ENCODE data around the gene KANK4. TPM values are rescaled to one million over a fixed set of nuclear protein-coding genes. Genes with fewer than 3 reads are reported as not detected.

KANK4 gene
- total and polyA plus RNA-seq, 12 donors: 0.04 to 0.61 (median 0.19) TPM

DNA sequence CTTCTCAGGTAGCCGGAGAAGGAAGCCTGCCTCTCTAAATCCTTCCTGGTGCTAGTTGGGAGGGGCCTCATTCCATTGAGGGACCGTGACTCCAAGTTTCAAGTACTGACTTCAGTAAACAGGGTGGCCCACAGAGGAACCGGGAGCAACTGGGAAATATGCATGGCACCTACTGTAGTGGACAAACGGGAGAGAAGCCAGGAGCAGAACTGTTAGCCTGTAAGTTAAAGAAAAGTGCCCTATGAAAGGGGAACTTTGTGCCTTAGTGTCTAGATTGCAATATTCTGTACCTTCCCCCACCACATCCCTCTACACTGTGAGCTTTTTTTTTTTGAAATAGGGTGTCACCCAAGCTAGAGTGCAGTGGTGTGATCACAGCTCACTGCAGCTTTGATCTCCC, 33.2 kb upstream of the KANK4 start:
- Histone ChIP-seq H3K36me3 (no peaks in the 10 kb centered on the region), H3K4me1 (peaks cover 0 to 5% (median 0%) of the 10 kb centered on the region in 9 donors), H3K27ac (no peak overlapping the region), H3K4me3 (no peak overlapping the region), H3K27me3 (no peaks in the 10 kb centered on the region), H3K9me3 (no peaks in the 10 kb centered on the region)
- no peak for DNase-seq
- ATAC-seq: no peak
- WGBS, 2 donors: 78 to 84% methylated on average over 4 of the region's 4 CpGs
- intact Hi-C loops (cut with DNase I): no loop called here
- TF ChIP-seq, protein P1, sequence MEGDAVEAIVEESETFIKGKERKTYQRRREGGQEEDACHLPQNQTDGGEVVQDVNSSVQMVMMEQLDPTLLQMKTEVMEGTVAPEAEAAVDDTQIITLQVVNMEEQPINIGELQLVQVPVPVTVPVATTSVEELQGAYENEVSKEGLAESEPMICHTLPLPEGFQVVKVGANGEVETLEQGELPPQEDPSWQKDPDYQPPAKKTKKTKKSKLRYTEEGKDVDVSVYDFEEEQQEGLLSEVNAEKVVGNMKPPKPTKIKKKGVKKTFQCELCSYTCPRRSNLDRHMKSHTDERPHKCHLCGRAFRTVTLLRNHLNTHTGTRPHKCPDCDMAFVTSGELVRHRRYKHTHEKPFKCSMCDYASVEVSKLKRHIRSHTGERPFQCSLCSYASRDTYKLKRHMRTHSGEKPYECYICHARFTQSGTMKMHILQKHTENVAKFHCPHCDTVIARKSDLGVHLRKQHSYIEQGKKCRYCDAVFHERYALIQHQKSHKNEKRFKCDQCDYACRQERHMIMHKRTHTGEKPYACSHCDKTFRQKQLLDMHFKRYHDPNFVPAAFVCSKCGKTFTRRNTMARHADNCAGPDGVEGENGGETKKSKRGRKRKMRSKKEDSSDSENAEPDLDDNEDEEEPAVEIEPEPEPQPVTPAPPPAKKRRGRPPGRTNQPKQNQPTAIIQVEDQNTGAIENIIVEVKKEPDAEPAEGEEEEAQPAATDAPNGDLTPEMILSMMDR (IDR thresholded peaks at IDR 0.05): no peak

DNA sequence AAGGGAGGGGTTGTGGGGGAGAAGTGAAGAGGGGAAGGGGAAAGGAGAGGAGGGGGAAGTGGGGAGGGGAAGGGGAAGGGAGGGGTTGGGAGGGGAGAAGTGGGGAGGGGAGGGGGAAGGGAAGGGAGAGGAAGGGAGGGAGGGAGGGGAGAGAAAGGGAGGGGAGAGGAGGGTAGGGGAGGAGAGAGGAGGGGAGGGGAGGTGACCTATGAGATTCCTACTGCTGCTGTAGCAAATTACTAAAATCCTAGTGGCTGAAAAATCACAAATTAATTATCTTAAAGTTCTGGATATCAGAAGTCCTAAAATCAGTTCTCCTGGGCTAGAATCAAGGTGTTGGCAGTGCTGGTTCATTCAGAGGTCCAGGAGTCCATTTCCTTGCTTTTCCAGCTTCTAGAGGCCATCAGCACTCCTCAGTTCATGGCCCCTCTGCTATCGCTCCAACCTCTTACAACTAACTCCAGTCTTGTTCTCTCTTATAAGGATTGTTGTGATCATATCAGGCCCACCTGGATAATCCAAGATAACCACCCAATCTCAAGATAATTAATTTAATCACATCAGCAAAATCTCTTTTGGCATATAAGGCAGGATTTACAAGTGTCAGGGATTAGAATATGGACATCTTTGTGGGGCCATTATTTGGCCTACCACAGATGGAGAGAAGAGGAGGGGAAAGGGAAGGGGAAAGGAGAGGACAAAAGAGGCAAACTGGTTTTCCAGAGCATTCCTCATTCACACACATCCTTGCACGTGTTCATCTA, 30.4 kb upstream of the KANK4 start:
- no peaks in the 10 kb centered on the region for H3K27me3 ChIP-seq
- no peak for ATAC-seq
- TF ChIP-seq, protein P1 (IDR thresholded peaks at IDR 0.05): no peak
- no peak overlapping the region for H3K4me3 ChIP-seq
- H3K4me1 ChIP-seq: peaks cover 0 to 5% (median 0%) of the 10 kb centered on the region in 9 donors
- H3K36me3 ChIP-seq: no peaks in the 10 kb centered on the region
- H3K27ac ChIP-seq: no peak overlapping the region
- DNase-seq: no peak
- WGBS, 2 donors: 94 to 97% methylated on average over 2 of the region's 2 CpGs
- intact Hi-C loops (cut with DNase I): no loop called here
- no peaks in the 10 kb centered on the region for H3K9me3 ChIP-seq

DNA sequence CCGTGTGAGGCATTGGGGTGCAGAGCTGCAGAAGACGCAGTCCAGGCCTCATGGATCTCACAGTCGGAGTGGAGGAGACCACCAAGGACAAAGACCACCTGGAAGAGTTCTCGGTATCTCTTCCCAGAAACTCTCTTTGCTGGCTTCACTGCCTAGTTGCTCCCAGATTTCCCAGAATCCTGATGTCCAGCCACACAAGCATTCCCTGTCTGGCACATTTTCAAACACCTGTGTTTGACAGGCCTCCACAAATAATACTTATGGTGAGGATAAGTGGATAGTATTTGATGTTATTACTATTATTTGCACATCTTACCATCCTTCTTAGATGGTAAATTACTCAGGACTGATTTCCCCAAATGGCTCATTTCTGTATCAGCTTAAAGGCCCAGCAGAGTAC, 27.7 kb upstream of the KANK4 start:
- ATAC-seq: no peak
- TF ChIP-seq, protein P1 (IDR thresholded peaks at IDR 0.05): no peak
- intact Hi-C loops (cut with DNase I): no loop called here
- WGBS, 2 donors: 86% methylated on average over 4 of the region's 4 CpGs
- H3K4me1 ChIP-seq: peaks cover 0 to 5% (median 0%) of the 10 kb centered on the region in 9 donors
- no peaks in the 10 kb centered on the region for H3K27me3 ChIP-seq
- no peak overlapping the region for H3K27ac ChIP-seq
- H3K4me3 ChIP-seq: no peak overlapping the region
- DNase-seq: no peak
- H3K9me3 ChIP-seq: no peaks in the 10 kb centered on the region
- H3K36me3 ChIP-seq: no peaks in the 10 kb centered on the region

DNA sequence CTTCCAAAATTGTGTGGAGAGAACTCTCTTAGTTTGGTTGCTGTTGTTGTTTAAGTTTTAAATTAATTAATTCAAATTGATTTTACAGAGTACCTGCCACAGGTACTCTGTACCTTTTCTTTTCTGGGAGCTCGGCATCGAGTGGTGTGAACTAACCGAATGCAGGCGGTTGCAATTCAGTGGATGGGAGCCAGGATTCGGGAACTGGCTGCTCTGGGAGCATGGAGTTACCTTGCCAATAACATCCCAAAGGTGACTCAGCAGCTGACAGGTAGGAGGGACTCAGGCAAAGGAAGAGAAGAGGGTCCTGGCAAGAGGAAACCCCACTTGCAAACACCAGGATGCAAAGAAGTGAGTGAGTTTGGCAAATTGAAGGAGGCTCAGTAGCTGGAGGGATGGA, 24.7 kb upstream of the KANK4 start:
- no peak for DNase-seq
- intact Hi-C loops (cut with DNase I): no loop called here
- H3K4me1 ChIP-seq: peaks cover 0 to 4% (median 0%) of the 10 kb centered on the region in 9 donors

More for the DNA sequence above, 24.7 kb upstream of the KANK4 start:
- no peak overlapping the region for H3K27ac ChIP-seq
- H3K4me3 ChIP-seq: no peak overlapping the region
- 89 to 97% methylated on average over 5 of the region's 5 CpGs for WGBS, 2 donors
- H3K27me3 ChIP-seq: no peaks in the 10 kb centered on the region
- no peaks in the 10 kb centered on the region for H3K9me3 ChIP-seq
- ATAC-seq: no peak
- no peaks in the 10 kb centered on the region for H3K36me3 ChIP-seq
- TF ChIP-seq, protein P1 (IDR thresholded peaks at IDR 0.05): no peak
